SK-N-SH (cell line): ENCODE measurements around the gene PKIB.

Experiments
- GABPA ChIP-seq: IDR thresholded peaks from 2 replicates; pipeline ENCODE4 v1.4.0; 2012; ENCODE audit warnings: low read depth, mild to moderate bottlenecking
- GATA2 ChIP-seq: sonication (generic); formaldehyde crosslinking; IDR thresholded peaks from 2 replicates; pipeline ENCODE4 v1.5.0; 2020; ENCODE audit warnings: mild to moderate bottlenecking, missing genetic modification reagents
- NFIC ChIP-seq: IDR thresholded peaks from 2 replicates; pipeline ENCODE4 v1.4.0; 2012; ENCODE audit warnings: borderline replicate concordance
- SIN3A ChIP-seq: IDR thresholded peaks from 2 replicates; pipeline ENCODE4 v1.6.1; 2012; ENCODE audit warnings: low read depth, mild to moderate bottlenecking, low read length, moderate library complexity, borderline replicate concordance
- TEAD4 ChIP-seq: IDR thresholded peaks from 2 replicates; pipeline ENCODE4 v1.4.0; 2012; ENCODE audit warnings: mild to moderate bottlenecking, borderline replicate concordance; ENCODE audit not compliant: insufficient read depth
- TF ChIP-seq, protein P1 (sequence below): fragments of 200-600 bp; sonication (generic); IDR thresholded peaks from 2 replicates; pipeline ENCODE4 v1.6.1; 2017; ENCODE audit warnings: antibody characterized with exemption, mild to moderate bottlenecking, moderate library complexity
- TF ChIP-seq, protein P2 (sequence below): IDR thresholded peaks from 2 replicates; pipeline ENCODE4 v1.6.1; 2012; ENCODE audit warnings: mild to moderate bottlenecking, low read depth, low read length, moderate library complexity
- TF ChIP-seq, protein P3 (sequence below): IDR thresholded peaks from 2 replicates; pipeline ENCODE4 v1.4.0; 2012; ENCODE audit warnings: low read depth

DNA sequence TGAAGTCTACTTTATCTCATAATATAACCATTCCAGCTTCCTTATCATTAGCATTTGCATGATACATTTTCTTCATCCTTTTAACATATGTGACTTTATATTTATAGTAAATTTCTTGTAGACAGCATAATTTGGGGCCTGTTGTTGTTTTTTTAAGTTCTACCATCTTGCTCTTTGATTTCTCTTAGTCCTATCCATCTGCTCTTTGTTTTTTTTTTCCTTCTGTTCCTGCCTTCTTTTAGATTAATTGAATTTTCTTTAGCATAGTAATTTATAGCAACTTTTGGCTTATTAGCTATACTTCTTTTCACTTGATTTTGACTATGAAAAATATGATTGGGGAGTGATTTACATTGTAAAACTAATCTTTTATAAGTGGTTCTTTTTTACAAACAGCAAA lies 150.1 kb downstream of the PKIB start:
- TF ChIP-seq, protein P1, sequence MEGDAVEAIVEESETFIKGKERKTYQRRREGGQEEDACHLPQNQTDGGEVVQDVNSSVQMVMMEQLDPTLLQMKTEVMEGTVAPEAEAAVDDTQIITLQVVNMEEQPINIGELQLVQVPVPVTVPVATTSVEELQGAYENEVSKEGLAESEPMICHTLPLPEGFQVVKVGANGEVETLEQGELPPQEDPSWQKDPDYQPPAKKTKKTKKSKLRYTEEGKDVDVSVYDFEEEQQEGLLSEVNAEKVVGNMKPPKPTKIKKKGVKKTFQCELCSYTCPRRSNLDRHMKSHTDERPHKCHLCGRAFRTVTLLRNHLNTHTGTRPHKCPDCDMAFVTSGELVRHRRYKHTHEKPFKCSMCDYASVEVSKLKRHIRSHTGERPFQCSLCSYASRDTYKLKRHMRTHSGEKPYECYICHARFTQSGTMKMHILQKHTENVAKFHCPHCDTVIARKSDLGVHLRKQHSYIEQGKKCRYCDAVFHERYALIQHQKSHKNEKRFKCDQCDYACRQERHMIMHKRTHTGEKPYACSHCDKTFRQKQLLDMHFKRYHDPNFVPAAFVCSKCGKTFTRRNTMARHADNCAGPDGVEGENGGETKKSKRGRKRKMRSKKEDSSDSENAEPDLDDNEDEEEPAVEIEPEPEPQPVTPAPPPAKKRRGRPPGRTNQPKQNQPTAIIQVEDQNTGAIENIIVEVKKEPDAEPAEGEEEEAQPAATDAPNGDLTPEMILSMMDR = no peak
- TF ChIP-seq NFIC (no peak), GABPA (no peak), SIN3A (no peak), GATA2 (CRISPR knock-in tag) (no peak), TEAD4 (no peak)
- TF ChIP-seq, protein P2, sequence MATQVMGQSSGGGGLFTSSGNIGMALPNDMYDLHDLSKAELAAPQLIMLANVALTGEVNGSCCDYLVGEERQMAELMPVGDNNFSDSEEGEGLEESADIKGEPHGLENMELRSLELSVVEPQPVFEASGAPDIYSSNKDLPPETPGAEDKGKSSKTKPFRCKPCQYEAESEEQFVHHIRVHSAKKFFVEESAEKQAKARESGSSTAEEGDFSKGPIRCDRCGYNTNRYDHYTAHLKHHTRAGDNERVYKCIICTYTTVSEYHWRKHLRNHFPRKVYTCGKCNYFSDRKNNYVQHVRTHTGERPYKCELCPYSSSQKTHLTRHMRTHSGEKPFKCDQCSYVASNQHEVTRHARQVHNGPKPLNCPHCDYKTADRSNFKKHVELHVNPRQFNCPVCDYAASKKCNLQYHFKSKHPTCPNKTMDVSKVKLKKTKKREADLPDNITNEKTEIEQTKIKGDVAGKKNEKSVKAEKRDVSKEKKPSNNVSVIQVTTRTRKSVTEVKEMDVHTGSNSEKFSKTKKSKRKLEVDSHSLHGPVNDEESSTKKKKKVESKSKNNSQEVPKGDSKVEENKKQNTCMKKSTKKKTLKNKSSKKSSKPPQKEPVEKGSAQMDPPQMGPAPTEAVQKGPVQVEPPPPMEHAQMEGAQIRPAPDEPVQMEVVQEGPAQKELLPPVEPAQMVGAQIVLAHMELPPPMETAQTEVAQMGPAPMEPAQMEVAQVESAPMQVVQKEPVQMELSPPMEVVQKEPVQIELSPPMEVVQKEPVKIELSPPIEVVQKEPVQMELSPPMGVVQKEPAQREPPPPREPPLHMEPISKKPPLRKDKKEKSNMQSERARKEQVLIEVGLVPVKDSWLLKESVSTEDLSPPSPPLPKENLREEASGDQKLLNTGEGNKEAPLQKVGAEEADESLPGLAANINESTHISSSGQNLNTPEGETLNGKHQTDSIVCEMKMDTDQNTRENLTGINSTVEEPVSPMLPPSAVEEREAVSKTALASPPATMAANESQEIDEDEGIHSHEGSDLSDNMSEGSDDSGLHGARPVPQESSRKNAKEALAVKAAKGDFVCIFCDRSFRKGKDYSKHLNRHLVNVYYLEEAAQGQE = no peak
- TF ChIP-seq, protein P3, sequence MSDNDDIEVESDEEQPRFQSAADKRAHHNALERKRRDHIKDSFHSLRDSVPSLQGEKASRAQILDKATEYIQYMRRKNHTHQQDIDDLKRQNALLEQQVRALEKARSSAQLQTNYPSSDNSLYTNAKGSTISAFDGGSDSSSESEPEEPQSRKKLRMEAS = no peak
